ENCODE data around the gene RETREG1.
"Not testable (repeated sequence)": the region's sequence is repeated elsewhere in the genome, so short reads cannot be mapped to it uniquely, and the experiment has no call there.

The RETREG1 gene

DNA sequence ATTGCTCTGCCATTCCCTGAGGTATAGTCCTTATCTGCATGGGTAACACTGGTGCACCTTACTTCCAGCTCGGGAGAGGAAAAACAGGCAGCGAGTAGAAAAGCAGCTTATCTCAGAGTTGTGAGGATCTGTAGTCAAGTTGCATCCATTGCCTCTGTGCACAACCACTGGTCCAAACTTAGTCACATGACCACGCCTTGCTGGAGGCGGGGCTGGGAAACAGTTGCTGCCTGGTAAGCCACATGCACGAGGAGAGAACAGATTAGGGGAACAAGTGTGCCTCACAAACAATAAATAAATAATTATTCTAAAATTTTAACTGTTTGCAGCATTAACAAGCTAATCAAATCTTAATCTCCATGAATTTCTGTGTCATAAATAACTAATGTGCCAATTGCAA is 169.8 kb downstream of the RETREG1 start:
- no peak for ATAC-seq

DNA sequence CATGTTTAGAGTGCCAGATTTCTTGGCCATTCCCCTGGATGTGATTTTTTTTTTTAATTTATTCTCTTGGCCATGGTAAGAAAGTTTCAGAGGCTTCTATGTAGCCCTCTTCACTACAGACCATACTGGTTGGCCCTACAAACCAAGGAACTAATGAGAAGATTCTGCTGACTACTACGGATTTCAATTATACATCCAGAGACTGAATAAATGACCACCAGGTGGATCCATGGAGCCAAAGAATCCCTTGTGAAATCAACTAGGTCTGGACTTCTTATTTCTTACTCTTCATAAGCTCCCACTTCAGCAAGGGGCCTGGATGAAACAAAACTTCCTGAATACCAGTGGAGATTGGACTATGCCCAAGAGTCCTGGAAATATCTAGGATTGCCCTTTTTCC is 178.8 kb downstream of the RETREG1 start:
- no peak for ATAC-seq

- ATAC-seq: not testable (repeated sequence)
Measured at GRCh38 chr5:16436065-16436682, 180.6 kb downstream of the RETREG1 start.

- ATAC-seq: no peak
Measured at GRCh38 chr5:16431490-16431889, 185.3 kb downstream of the RETREG1 start.

DNA sequence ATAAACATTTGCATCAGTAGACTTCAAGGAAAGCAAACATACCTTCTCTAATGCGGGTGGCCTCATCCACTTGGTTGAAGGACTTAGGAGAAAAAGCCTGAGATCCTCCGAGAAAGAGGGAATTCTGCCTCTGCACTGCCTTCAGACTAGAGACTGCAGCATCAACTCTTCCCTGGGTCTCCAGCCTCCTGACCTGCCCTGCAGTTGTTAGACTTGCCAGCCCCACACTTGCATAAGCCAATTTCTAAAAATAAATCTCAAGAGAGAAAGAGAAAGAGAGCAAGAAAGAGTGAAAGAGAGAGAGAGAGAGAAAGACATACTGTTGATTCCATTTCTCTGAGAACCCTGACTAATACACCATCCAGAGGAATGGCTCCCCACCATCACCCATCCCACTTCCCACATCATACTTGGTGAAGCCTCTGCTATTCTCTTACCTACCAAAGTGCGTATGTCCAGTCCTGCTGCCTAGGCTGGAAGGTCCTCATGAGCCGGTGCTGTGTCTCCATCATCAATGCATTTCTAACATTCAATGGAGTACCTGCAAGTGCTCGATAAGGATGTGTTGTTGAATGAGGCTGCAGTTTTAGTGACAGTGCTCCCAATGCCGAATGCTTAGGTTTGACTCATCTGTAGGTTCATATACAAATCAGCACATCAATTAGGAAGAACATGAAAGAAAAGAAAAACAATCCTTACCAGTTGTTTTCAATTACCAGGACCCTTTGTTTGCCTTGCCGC is 186.3 kb downstream of the RETREG1 start:
- no peak for ATAC-seq

- ATAC-seq: no peak
Measured at GRCh38 chr5:16428359-16428758, 188.4 kb downstream of the RETREG1 start.

DNA sequence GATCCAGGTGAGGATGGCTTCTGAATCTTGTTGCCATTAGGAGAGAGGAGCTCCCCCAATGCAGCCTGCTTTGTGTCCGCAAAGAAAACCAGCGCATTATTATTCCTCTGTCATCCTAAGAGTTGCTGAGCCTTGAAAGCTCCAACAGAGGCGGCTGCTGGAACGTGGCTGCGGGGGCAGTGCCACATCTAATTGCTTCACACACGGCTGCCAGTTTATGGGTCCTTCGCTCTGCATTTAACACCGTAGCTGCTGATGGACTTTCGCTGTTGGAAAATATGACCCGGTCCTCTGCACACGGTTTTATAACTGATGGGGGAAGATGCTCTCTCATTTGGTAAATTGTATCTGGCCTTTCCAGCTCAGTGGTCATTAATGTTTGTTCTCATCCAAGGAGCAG is 189.2 kb downstream of the RETREG1 start:
- ATAC-seq: no peak
